D721Med (cell line): ENCODE data around the gene DCST1.

Experiments used
- DNase-seq: peaks from one replicate; pipeline ENCODE4 v3.0.0; 2011; ENCODE audit warnings: low spot score; ENCODE audit not compliant: insufficient read length
- FAIRE-seq: peaks from 2 replicates; lab custom pipeline; 2011; peaks lifted over from hg19 to GRCh38; lab: Jason Lieb, UNC
- CTCF ChIP-seq: IDR thresholded peaks from 2 replicates; pipeline ENCODE4 v1.5.1; 2012; ENCODE audit warnings: mild to moderate bottlenecking, control low read depth; ENCODE audit not compliant: insufficient read depth; ENCODE audit errors: missing control alignments

Gene DCST1

GRCh38 chr1:155005076-155006011 is 28.3 kb upstream of the DCST1 start:
- DNase-seq (no peak), FAIRE-seq (no peak)
- TF ChIP-seq CTCF, result no peak

- no peak for TF ChIP-seq CTCF
- DNase-seq, result no peak
- no peak for FAIRE-seq
These were observed 27.0 kb upstream of the DCST1 start for GRCh38 chr1:155006601-155007101.

GRCh38 chr1:155007251-155007828 is 26.3 kb upstream of the DCST1 start:
- no peak for TF ChIP-seq CTCF
- FAIRE-seq (no peak), DNase-seq (no peak)

GRCh38 chr1:155008015-155008941 is 25.3 kb upstream of the DCST1 start:
- DNase-seq, result no peak
- no peak for FAIRE-seq
- no peak for TF ChIP-seq CTCF

GRCh38 chr1:155009221-155009711 is 24.4 kb upstream of the DCST1 start:
- DNase-seq (no peak), FAIRE-seq (no peak)
- TF ChIP-seq CTCF, result no peak

GRCh38 chr1:155009742-155010141 is 23.9 kb upstream of the DCST1 start:
- DNase-seq (no peak), FAIRE-seq (no peak)
- no peak for TF ChIP-seq CTCF
